Hepatocyte (in vitro differentiated cells): ENCODE measurements around the gene EPHB6. TPM values are rescaled to one million over a fixed set of nuclear protein-coding genes. Genes with fewer than 3 reads are reported as not detected.

Experiments
- DNase-seq: peaks from one replicate; pipeline ENCODE4 v3.0.0-alpha.2; 2016; ENCODE audit warnings: low spot score
- H2AFZ ChIP-seq: fragments of 200-600 bp; sonication (generic); 2 replicates; pipeline ENCODE4 v1.6.0; 2016; ENCODE audit warnings: antibody characterized with exemption, mild to moderate bottlenecking
- H3K27ac ChIP-seq: fragments of 200-600 bp; sonication (generic); 2 replicates; pipeline ENCODE4 v1.5.1; 2016; ENCODE audit warnings: mild to moderate bottlenecking
- H3K27me3 ChIP-seq: fragments of 200-600 bp; sonication (generic); 2 replicates; pipeline ENCODE4 v1.6.1; 2016
- H3K36me3 ChIP-seq: fragments of 200-600 bp; sonication (generic); replicated peaks from 2 replicates; pipeline ENCODE4 v1.5.1; 2016; ENCODE audit warnings: low read depth; ENCODE audit not compliant: insufficient read depth
- H3K4me1 ChIP-seq: fragments of 200-600 bp; sonication (generic); 2 replicates; pipeline ENCODE4 v1.5.1; 2016; ENCODE audit warnings: mild to moderate bottlenecking, moderate library complexity; ENCODE audit not compliant: insufficient read depth
- H3K4me2 ChIP-seq: fragments of 200-600 bp; sonication (generic); 2 replicates; pipeline ENCODE4 v1.6.0; 2016
- H3K4me3 ChIP-seq: fragments of 200-600 bp; sonication (generic); 2 replicates; pipeline ENCODE4 v1.5.1; 2016; ENCODE audit warnings: mild to moderate bottlenecking
- H3K79me2 ChIP-seq: fragments of 200-600 bp; sonication (generic); 2 replicates; pipeline ENCODE4 v1.6.0; 2017; ENCODE audit warnings: mild to moderate bottlenecking
- H3K9me2 ChIP-seq: fragments of 200-600 bp; sonication (generic); replicated peaks from 2 replicates; pipeline ENCODE4 v1.6.0; 2017; ENCODE audit warnings: mild to moderate bottlenecking; ENCODE audit not compliant: insufficient read depth
- H3K9me3 ChIP-seq: fragments of 200-600 bp; sonication (generic); 2 replicates; pipeline ENCODE4 v1.5.1; 2016; ENCODE audit warnings: low read depth, mild to moderate bottlenecking
- H4K20me1 ChIP-seq: fragments of 200-600 bp; sonication (generic); 2 replicates; pipeline ENCODE4 v1.6.0; 2016; ENCODE audit warnings: mild to moderate bottlenecking; ENCODE audit not compliant: insufficient read depth, poor library complexity, severe bottlenecking
- CTCF ChIP-seq: fragments of 200-600 bp; sonication (generic); IDR thresholded peaks from 2 replicates; pipeline ENCODE4 v1.5.1; 2016; ENCODE audit warnings: antibody characterized with exemption, mild to moderate bottlenecking; ENCODE audit not compliant: poor library complexity
- EZH2 ChIP-seq: fragments of 200-600 bp; sonication (generic); IDR thresholded peaks from 2 replicates; pipeline ENCODE4 v1.6.1; 2016; ENCODE audit warnings: antibody characterized with exemption, mild to moderate bottlenecking, borderline replicate concordance
- EZH2phosphoT487 ChIP-seq: fragments of 200-600 bp; sonication (generic); IDR thresholded peaks from one replicate; pipeline ENCODE4 v1.6.1; 2018; ENCODE audit warnings: antibody characterized with exemption, mild to moderate bottlenecking, low read depth, moderate library complexity; ENCODE audit not compliant: unreplicated experiment, severe bottlenecking
- WGBS: methylation state at CpG from one replicate; pipeline ENCODE4 v1.1.6; 2016; ENCODE audit warnings: low lambda C conversion rate; ENCODE audit errors: missing lambda C conversion rate; 5-methylcytosine and 5-hydroxymethylcytosine counted together
- polyA plus RNA-seq: library from polyadenylated mRNA; unstranded; fragments of >200 nt; fragmentation: Nextera tagmentation; extraction: Ambion mirVana; gene quantifications from 2 replicates; pipeline ENCODE4 v1.2.1, GENCODE V29; 2016
- total RNA-seq: library from RNA; depleted of rRNA; stranded (reverse); fragments of >200 nt; gene quantifications from 2 replicates; pipeline ENCODE4 v1.2.3, GENCODE V29; 2014

EPHB6 gene
- total and polyA plus RNA-seq, 2 experiments from 2014 or later: 14.8 to 29.6 TPM

GRCh38 chr7:142913051-142913450, 58.2 kb downstream of the EPHB6 start:
- H4K20me1 ChIP-seq: no peaks in the 10 kb centered on the region
- H3K27me3 ChIP-seq: no peaks in the 10 kb centered on the region
- H3K4me1 ChIP-seq: peaks cover 14% of the 10 kb centered on the region
- 49% methylated on average over 3 of the region's 3 CpGs for WGBS
- no peak overlapping the region for H3K27ac ChIP-seq
- H2AFZ ChIP-seq: no peak overlapping the region
- H3K79me2 ChIP-seq: no peaks in the 10 kb centered on the region
- TF ChIP-seq EZH2phosphoT487: no peak
- TF ChIP-seq CTCF: no peak
- no peak for TF ChIP-seq EZH2
- no peak for DNase-seq
- no peak overlapping the region for H3K4me2 ChIP-seq
- H3K9me2 ChIP-seq: no peaks in the 10 kb centered on the region
- no peaks in the 10 kb centered on the region for H3K9me3 ChIP-seq
- no peak overlapping the region for H3K4me3 ChIP-seq
- no peaks in the 10 kb centered on the region for H3K36me3 ChIP-seq

DNA sequence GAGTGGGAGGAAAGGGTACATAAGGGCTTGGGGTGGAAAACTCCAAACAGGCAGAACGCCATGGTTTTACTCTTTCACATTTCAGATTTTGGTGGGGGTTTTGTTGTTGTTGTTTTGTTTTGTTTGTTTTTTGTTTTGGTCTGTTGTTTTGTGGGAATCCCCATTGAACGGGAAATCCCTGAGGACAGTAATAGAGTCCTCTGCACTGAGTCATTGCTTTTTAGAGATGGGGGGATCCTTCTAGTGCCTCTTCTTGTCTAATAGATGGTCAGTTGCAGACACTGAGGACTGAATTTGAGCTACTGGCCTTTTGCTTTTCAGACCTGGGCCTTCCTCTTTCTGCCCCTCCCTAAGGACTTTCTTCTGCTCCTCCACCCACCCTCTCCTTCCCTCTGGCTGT, 58.7 kb downstream of the EPHB6 start:
- WGBS: 92% methylated on average over 2 of the region's 2 CpGs
- no peaks in the 10 kb centered on the region for H4K20me1 ChIP-seq
- TF ChIP-seq EZH2phosphoT487 (no peak), EZH2 (no peak), CTCF (no peak)
- DNase-seq: no peak
- no peaks in the 10 kb centered on the region for H3K9me2 ChIP-seq
- H3K9me3 ChIP-seq: no peaks in the 10 kb centered on the region
- no peak overlapping the region for H2AFZ ChIP-seq
- no peaks in the 10 kb centered on the region for H3K36me3 ChIP-seq
- H3K27me3 ChIP-seq: no peaks in the 10 kb centered on the region
- peaks cover 14% of the 10 kb centered on the region for H3K4me1 ChIP-seq
- H3K4me2 ChIP-seq: no peak overlapping the region
- H3K4me3 ChIP-seq: no peak overlapping the region
- no peaks in the 10 kb centered on the region for H3K79me2 ChIP-seq
- no peak overlapping the region for H3K27ac ChIP-seq

- no peak for DNase-seq
- Histone ChIP-seq H3K4me2 (no peak overlapping the region), H2AFZ (no peak overlapping the region), H3K4me1 (peaks cover 14% of the 10 kb centered on the region), H3K27ac (no peak overlapping the region), H3K27me3 (no peaks in the 10 kb centered on the region), H3K36me3 (no peaks in the 10 kb centered on the region), H3K4me3 (no peak overlapping the region), H4K20me1 (no peaks in the 10 kb centered on the region), H3K9me2 (no peaks in the 10 kb centered on the region), H3K79me2 (no peaks in the 10 kb centered on the region), H3K9me3 (no peaks in the 10 kb centered on the region)
- WGBS: 52% methylated on average over 1 of the region's 1 CpG
- TF ChIP-seq EZH2 (no peak), EZH2phosphoT487 (no peak), CTCF (no peak)
Observed at GRCh38 chr7:142914121-142914520, 59.2 kb downstream of the EPHB6 start.

GRCh38 chr7:142915315-142915714, 60.4 kb downstream of the EPHB6 start:
- Histone ChIP-seq H3K36me3 (no peaks in the 10 kb centered on the region), H3K27me3 (no peaks in the 10 kb centered on the region), H3K4me1 (peaks cover 14% of the 10 kb centered on the region), H2AFZ (no peak overlapping the region), H3K27ac (no peak overlapping the region), H3K4me2 (no peak overlapping the region), H3K9me3 (no peaks in the 10 kb centered on the region), H3K79me2 (no peaks in the 10 kb centered on the region), H4K20me1 (no peaks in the 10 kb centered on the region), H3K9me2 (no peaks in the 10 kb centered on the region), H3K4me3 (no peak overlapping the region)
- DNase-seq: no peak
- WGBS: 91% methylated on average over 8 of the region's 8 CpGs
- TF ChIP-seq EZH2phosphoT487: no peak
- TF ChIP-seq EZH2: no peak
- no peak for TF ChIP-seq CTCF
